H1 (cell line): ENCODE data around the gene SBNO2.

Experiments
- ASH2L ChIP-seq: fragments of 200-600, 300-600 bp; sonication (generic); IDR thresholded peaks from one replicate; pipeline ENCODE4 v1.7.1; 2017; ENCODE audit warnings: low read length
- CBX8 ChIP-seq: fragments of 300-800, 300-1000 bp; sonication (generic); IDR thresholded peaks from 2 replicates; pipeline ENCODE4 v1.7.1; 2016; ENCODE audit warnings: low read depth, low read length, borderline replicate concordance
- CHD1 ChIP-seq: IDR thresholded peaks from 2 replicates; pipeline ENCODE4 v1.6.1; 2012; ENCODE audit warnings: low read depth, low read length, improper control_type of control experiment
- EZH2 ChIP-seq: fragments of 200-600 bp; sonication (generic); IDR thresholded peaks from 2 replicates; pipeline ENCODE4 v1.7.1; 2012; ENCODE audit warnings: low read depth, mild to moderate bottlenecking, moderate library complexity, low read length, inconsistent platforms; ENCODE audit not compliant: severe bottlenecking
- GABPA ChIP-seq: IDR thresholded peaks from 2 replicates; pipeline ENCODE4 v1.6.1; 2011; ENCODE audit warnings: mild to moderate bottlenecking, low read length, moderate library complexity, borderline replicate concordance; ENCODE audit not compliant: insufficient read depth
- JUN ChIP-seq: IDR thresholded peaks from 2 replicates; pipeline ENCODE4 v1.6.1; 2011; ENCODE audit warnings: low read depth, mild to moderate bottlenecking, improper control_type of control experiment, low read length
- POLR2A ChIP-seq, 2 experiments: IDR thresholded peaks; 1 replicate in 1 of 2; 2 replicates in 1 of 2; pipeline ENCODE4 v1.6.1; 2011; ENCODE audit warnings: low read depth in 2 of 2, low read length in 2 of 2, mild to moderate bottlenecking in 2 of 2; ENCODE audit errors: control extremely low read depth in 1 of 2
- SP2 ChIP-seq: IDR thresholded peaks from 2 replicates; pipeline ENCODE4 v1.6.1; 2012; ENCODE audit warnings: mild to moderate bottlenecking, low read length, inconsistent platforms
- TAF1 ChIP-seq: IDR thresholded peaks from 2 replicates; pipeline ENCODE4 v1.6.1; 2011; ENCODE audit warnings: mild to moderate bottlenecking, low read depth, low read length
- TF ChIP-seq, protein P1 (sequence below): IDR thresholded peaks from 2 replicates; pipeline ENCODE4 v1.6.1; 2012; ENCODE audit warnings: inconsistent platforms
- TF ChIP-seq, protein P2 (sequence below), 3 experiments: IDR thresholded peaks; 1 replicate in 2 of 3; 2 replicates in 1 of 3; pipeline versions ENCODE4 v1.5.1 to v1.6.1; 2011; ENCODE audit warnings: low read length in 3 of 3, mild to moderate bottlenecking in 3 of 3, inconsistent platforms in 2 of 3, low read depth in 1 of 3, moderate library complexity in 1 of 3; ENCODE audit not compliant: insufficient read depth in 1 of 3; ENCODE audit errors: control extremely low read depth in 1 of 3

DNA sequence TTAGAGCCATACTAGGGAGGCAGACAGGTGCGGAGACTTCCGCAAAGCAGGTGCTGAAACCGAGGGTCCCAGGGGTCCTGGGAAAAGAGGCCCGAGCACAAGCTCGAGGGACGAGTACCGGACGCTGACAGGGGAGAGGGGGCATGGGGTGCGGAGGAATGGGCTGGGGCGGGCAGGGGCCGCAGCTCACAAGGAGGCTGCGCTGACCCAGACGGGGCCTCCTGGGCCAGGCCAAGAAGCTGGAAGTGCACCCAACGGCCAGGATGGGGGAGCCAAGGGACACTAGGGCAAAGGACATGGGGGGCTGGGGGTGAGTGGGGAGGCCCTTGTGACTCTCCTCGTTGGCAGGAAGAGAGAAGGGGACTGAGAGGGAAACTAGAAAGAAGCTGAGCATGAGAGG lies 80.7 kb downstream of the SBNO2 start:
- TF ChIP-seq JUN: no peak
- TF ChIP-seq CBX8: no peak
- TF ChIP-seq CHD1: no peak
- TF ChIP-seq, protein P1, sequence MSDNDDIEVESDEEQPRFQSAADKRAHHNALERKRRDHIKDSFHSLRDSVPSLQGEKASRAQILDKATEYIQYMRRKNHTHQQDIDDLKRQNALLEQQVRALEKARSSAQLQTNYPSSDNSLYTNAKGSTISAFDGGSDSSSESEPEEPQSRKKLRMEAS: no peak
- TF ChIP-seq SP2: no peak
- TF ChIP-seq, protein P2, sequence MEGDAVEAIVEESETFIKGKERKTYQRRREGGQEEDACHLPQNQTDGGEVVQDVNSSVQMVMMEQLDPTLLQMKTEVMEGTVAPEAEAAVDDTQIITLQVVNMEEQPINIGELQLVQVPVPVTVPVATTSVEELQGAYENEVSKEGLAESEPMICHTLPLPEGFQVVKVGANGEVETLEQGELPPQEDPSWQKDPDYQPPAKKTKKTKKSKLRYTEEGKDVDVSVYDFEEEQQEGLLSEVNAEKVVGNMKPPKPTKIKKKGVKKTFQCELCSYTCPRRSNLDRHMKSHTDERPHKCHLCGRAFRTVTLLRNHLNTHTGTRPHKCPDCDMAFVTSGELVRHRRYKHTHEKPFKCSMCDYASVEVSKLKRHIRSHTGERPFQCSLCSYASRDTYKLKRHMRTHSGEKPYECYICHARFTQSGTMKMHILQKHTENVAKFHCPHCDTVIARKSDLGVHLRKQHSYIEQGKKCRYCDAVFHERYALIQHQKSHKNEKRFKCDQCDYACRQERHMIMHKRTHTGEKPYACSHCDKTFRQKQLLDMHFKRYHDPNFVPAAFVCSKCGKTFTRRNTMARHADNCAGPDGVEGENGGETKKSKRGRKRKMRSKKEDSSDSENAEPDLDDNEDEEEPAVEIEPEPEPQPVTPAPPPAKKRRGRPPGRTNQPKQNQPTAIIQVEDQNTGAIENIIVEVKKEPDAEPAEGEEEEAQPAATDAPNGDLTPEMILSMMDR (IDR thresholded peaks at IDR 0.05; ENCODE audit: control extremely low read depth in 1 of 3, insufficient read depth in 1 of 3, low read depth in 1 of 3, low read length in 3 of 3): no peak
- no peak for TF ChIP-seq EZH2
- TF ChIP-seq POLR2A (IDR thresholded peaks at IDR 0.05; ENCODE audit: control extremely low read depth in 1 of 2, low read depth in 2 of 2, low read length in 2 of 2): no peak
- no peak for TF ChIP-seq ASH2L
- TF ChIP-seq GABPA: no peak
- no peak for TF ChIP-seq TAF1
